NOMO-1 treated with dmso at 0.1 percent for 144 hours (cell line): ENCODE measurements around the gene ZNF668.

Source experiments
- DNase-seq: peaks from one replicate; lab custom pipeline; 2025; ENCODE audit not compliant: unreplicated experiment; lab: John Stamatoyannopoulos, UW

The ZNF668 gene

GRCh38 chr16:31081428-31082351 is 7.7 kb upstream of the ZNF668 start:
- DNase-seq, result no peak

GRCh38 chr16:31080756-31081419 is 6.8 kb upstream of the ZNF668 start:
- DNase-seq, result no peak

GRCh38 chr16:31080035-31080629 is 6.1 kb upstream of the ZNF668 start:
- no peak for DNase-seq

GRCh38 chr16:31079342-31079944 is 5.4 kb upstream of the ZNF668 start:
- peak; percentile 84 for DNase-seq

- no peak for DNase-seq
These were observed 4.7 kb upstream of the ZNF668 start for GRCh38 chr16:31078597-31079341.

GRCh38 chr16:31077592-31078396 is 3.8 kb upstream of the ZNF668 start:
- no peak for DNase-seq

GRCh38 chr16:31077024-31077423 is 3.0 kb upstream of the ZNF668 start:
- DNase-seq, result no peak

- DNase-seq, result no peak
These were observed 2.3 kb upstream of the ZNF668 start for GRCh38 chr16:31076319-31076718.

GRCh38 chr16:31074814-31075183 is 759 bp upstream of the ZNF668 start:
- no peak for DNase-seq

- DNase-seq, result peak; percentile 75
These were observed 684 bp downstream of the ZNF668 start for GRCh38 chr16:31073142-31073969.

- peak; percentile 44 for DNase-seq
These were observed 1.4 kb downstream of the ZNF668 start for GRCh38 chr16:31072540-31073141.

- DNase-seq, result no peak
These were observed 2.2 kb downstream of the ZNF668 start for GRCh38 chr16:31071861-31072260.

GRCh38 chr16:31067342-31067741 is 6.7 kb downstream of the ZNF668 start:
- no peak for DNase-seq

- DNase-seq, result no peak
These were observed 9.1 kb downstream of the ZNF668 start for GRCh38 chr16:31064882-31065461.

- no peak for DNase-seq
These were observed 10.0 kb downstream of the ZNF668 start for GRCh38 chr16:31063843-31064611.

- DNase-seq, result no peak
These were observed 10.6 kb downstream of the ZNF668 start for GRCh38 chr16:31063495-31063842.

- DNase-seq, result no peak
These were observed 12.1 kb downstream of the ZNF668 start for GRCh38 chr16:31061813-31062440.
